Right cardiac atrium (tissue), 5 donors: ENCODE measurements around the gene NR4A1. TPM values are rescaled to one million over a fixed set of nuclear protein-coding genes. Genes with fewer than 3 reads are reported as not detected.
"Not testable (repeated sequence)": the region's sequence is repeated elsewhere in the genome, so short reads cannot be mapped to it uniquely, and the experiment has no call there.

ENCODE experiments used
- ATAC-seq, 2 donors: fragments of 200-7000 bp; cut with Tn5 transposase; one replicate each; pipeline versions ENCODE4 v1.8.0 to v1.9.1; 2020; ENCODE audit warnings: moderate library complexity in 2 of 2, mild to moderate bottlenecking in 1 of 2
- DNase-seq, 3 donors: peaks; one replicate each; pipeline ENCODE4 v3.0.0-alpha.2; 2020
- H3K27ac ChIP-seq: one replicate; pipeline ENCODE4 v1.5.1; 2013; ENCODE audit warnings: mild to moderate bottlenecking, low read length, control low read depth, moderate library complexity
- H3K27me3 ChIP-seq: one replicate; pipeline ENCODE4 v1.6.1; 2013; ENCODE audit not compliant: control insufficient read depth, insufficient read depth
- H3K4me1 ChIP-seq: one replicate; pipeline ENCODE4 v1.6.1; 2013; ENCODE audit warnings: low read length; ENCODE audit not compliant: control insufficient read depth, insufficient read depth
- H3K4me3 ChIP-seq: one replicate; pipeline ENCODE4 v1.5.1; 2013; ENCODE audit warnings: low read length, control low read depth
- H3K9me3 ChIP-seq: one replicate; pipeline ENCODE4 v1.6.1; 2013; ENCODE audit warnings: low read length; ENCODE audit not compliant: control insufficient read depth
- WGBS: extraction: QIAGEN DNeasy Blood & Tissue Kit; methylation state at CpG from one replicate; pipeline ENCODE4 v1.1.7; 2013; 5-methylcytosine and 5-hydroxymethylcytosine counted together
- intact Hi-C, 4 donors: fragments of 100-400 bp; cut with DNase I; formaldehyde crosslinking; loops; one replicate each; pipeline versions ENCODE4 v1.11.0 to v1.14.0; 2022 to 2023
- polyA plus RNA-seq: library from polyadenylated mRNA; stranded (reverse); fragments of 200-250 nt; gene quantifications from one replicate; pipeline ENCODE4 v1.2.3, GENCODE V29; 2013
- total RNA-seq, 4 donors: library from RNA; stranded (reverse); fragmentation: NEBNext Ultra II Directional; extraction: Animal tissue kit (Norgen Biotek cat#: 25700); gene quantifications; one replicate each; pipeline ENCODE4 v1.2.1, GENCODE V29; 2021
- donor health status: healthy with polysubstance abuse.
- donor health status: DM: no; HTN: yes; CAD: no.
- donor health status: DM: no; HTN: no; CAD: no.
- donor health status: DM: no; HTN: yes; CAD: no; lungs with severe emphysema.
- donor health status: DM: yes; HTN: yes; CAD: no.

Gene NR4A1
- total and polyA plus RNA-seq, 5 donors = 50.2 to 417 (median 115) TPM

DNA sequence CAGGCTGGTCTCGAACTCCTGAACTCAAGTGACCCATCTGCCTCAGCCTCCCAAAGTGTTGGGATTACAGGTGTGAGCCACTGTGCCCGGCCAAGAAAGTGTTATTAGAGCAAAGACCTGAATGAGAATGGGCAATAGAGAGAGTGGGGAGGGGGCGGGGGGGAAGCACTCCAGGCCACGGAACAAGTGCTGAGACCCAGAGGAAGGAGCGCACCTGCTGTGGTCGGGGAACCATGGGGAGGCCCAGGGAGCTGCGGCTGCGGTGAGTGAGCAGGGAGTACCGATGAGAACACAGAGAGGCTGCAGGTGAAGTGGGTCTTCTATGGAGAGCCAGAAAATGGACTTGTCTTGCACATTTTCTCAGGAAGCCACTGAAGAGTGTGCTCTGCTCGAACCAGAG is 39.0 kb downstream of the NR4A1 start:
- intact Hi-C loops = no loop called here
- WGBS = 74% methylated on average over 10 of the region's 10 CpGs
- Histone ChIP-seq H3K4me3 (no peak overlapping the region), H3K9me3 (peaks cover 3% of the 10 kb centered on the region), H3K4me1 (no peaks in the 10 kb centered on the region), H3K27ac (no peak overlapping the region), H3K27me3 (no peaks in the 10 kb centered on the region)
- ATAC-seq (no peak), DNase-seq (no peak)

GRCh38 chr12:52091061-52091460 is 39.8 kb downstream of the NR4A1 start:
- ATAC-seq (no peak), DNase-seq (no peak)
- no peaks in the 10 kb centered on the region for H3K4me1 ChIP-seq
- intact Hi-C loops = no loop called here
- no peaks in the 10 kb centered on the region for H3K27me3 ChIP-seq
- WGBS = 19% methylated on average over 3 of the region's 3 CpGs
- H3K4me3 ChIP-seq = no peak overlapping the region
- H3K27ac ChIP-seq = no peak overlapping the region
- H3K9me3 ChIP-seq = peaks cover 3% of the 10 kb centered on the region

DNA sequence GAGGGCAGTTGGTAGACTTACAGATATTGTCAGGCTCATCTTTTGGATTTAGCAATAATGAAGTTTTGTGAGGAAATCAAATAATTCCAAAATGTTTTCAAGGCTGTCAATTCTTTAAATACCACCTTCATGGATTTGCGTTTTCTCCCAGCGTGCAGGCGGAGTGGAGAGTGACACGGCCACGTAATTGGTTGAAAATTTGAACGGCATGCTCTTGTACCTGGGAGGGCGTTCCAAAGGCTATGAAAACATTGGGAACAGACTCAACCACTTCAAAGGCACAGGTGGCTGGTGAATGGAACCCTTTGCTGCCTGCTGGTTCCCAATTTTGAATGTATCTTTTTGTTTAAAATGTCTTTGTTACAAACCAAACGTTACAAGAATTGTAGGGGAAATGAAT is 40.6 kb downstream of the NR4A1 start:
- intact Hi-C loops = no loop called here
- no peaks in the 10 kb centered on the region for H3K4me1 ChIP-seq
- H3K9me3 ChIP-seq = peaks cover 3% of the 10 kb centered on the region
- ATAC-seq (no peak), DNase-seq (no peak)
- no peak overlapping the region for H3K27ac ChIP-seq
- H3K27me3 ChIP-seq = no peaks in the 10 kb centered on the region
- H3K4me3 ChIP-seq = no peak overlapping the region
- WGBS = 77% methylated on average over 8 of the region's 8 CpGs

GRCh38 chr12:52093346-52093745 is 42.1 kb downstream of the NR4A1 start:
- intact Hi-C loops = no loop called here
- Histone ChIP-seq H3K4me3 (no peak overlapping the region), H3K27ac (no peak overlapping the region), H3K27me3 (no peaks in the 10 kb centered on the region), H3K9me3 (peaks cover 3% of the 10 kb centered on the region), H3K4me1 (no peaks in the 10 kb centered on the region)
- ATAC-seq (no peak), DNase-seq (no peak)
- WGBS = 85% methylated on average over 7 of the region's 7 CpGs

DNA sequence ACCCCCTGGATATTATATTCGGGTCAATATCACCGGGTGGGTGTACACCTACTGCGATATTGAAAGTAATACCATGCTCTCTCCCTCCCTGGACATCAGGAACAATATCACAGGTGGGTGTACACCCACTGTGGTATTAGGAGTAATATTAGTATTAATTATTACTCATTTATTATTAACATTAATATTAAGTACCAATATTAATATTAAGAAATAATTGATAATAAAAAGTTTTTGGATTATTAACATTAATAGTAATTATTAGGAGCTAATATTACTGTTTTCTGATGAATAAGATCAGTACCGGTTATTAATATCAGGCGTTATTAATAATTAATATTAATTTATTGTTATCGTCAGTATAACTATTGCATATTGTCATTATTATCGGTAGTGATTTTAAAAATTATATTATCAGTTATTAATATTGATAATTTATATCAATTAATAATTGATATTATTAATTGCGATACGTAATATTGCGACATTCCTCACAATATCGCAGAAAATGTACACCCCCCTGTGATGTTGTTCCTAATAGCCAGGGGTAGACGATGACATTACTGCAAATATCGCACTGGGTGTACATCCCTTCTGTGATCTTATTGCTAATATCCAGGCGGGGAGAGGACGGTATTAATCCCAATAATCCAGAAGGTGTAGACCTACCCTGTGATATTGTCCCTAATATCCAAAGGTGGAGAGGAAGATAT is 45.2 kb downstream of the NR4A1 start:
- H3K4me1 ChIP-seq = no peaks in the 10 kb centered on the region
- H3K27me3 ChIP-seq = no peaks in the 10 kb centered on the region
- ATAC-seq (no peak), DNase-seq (no peak)
- 92% methylated on average over 15 of the region's 15 CpGs for WGBS
- H3K9me3 ChIP-seq = peaks cover 3% of the 10 kb centered on the region
- no peak overlapping the region for H3K27ac ChIP-seq
- H3K4me3 ChIP-seq = no peak overlapping the region
- intact Hi-C loops = no loop called here

DNA sequence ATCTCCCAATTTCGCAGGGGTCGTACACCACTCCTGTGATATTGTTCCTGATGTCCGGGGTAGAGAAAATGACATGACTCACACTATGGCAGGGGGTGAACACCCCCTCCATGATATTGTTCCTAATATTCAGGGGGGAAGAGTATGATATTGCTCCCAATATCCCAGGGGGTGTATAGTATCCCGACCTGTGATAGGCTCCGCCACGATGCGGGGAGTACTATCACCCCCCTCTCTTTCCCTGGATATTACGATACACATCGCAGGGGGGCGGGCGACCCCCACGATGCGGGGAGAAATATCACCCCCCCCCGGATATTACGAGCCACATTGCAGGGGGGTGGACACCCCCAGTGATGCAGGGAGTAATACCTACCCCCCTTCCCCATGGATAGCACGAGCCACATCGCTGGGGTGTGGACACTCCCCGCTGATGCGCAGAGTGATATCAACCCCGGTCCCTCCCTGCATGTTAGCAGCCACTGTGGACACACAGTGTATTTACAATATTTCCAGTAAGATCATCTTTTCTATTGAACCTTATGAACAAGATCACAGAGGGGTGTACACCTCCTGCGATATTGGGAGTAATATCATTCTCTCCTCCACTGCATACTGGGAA is 45.9 kb downstream of the NR4A1 start:
- Histone ChIP-seq H3K4me3 (no peak overlapping the region), H3K27me3 (no peaks in the 10 kb centered on the region), H3K9me3 (peaks cover 3% of the 10 kb centered on the region), H3K27ac (no peak overlapping the region), H3K4me1 (no peaks in the 10 kb centered on the region)
- WGBS = 85% methylated on average over 21 of the region's 21 CpGs
- intact Hi-C loops = no loop called here
- ATAC-seq (no peak), DNase-seq (no peak)

DNA sequence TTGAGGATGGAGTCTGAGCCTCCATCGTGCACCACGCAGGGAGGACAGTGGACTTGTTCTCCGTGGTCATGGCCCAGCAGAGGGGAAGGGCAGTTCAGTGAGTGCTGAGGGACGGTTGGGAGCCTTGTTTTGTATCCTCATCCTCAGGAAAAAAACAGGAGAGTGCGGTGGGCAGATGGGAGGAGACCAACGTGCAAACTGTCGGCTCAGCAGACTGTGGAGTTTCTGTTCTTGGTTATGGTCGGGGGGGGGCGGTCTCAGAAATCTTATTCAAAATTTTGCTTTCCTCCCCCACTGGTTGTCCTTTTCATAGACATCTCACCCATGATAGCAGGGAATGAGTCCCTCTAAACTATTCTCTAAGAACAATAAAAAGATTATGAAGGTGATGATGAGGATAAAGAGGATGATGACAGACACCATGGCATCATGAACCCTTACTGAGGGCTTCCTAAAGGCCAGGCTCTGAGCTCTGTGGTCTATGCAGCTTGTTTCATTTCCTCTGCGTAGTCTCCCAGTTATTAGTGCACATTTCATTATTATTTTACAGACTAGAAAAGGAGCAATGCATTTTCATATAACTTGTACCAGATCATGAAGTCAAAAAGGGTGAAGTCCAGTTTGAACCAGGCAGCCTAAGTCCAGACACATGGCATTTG is 53.3 kb downstream of the NR4A1 start:
- H3K27me3 ChIP-seq, H3K9me3 ChIP-seq, intact Hi-C loops, DNase-seq, H3K27ac ChIP-seq, ATAC-seq, H3K4me1 ChIP-seq, H3K4me3 ChIP-seq: not testable (repeated sequence)
- 61% methylated on average over 10 of the region's 10 CpGs for WGBS

Other genes starting within 250 kb of the NR4A1 start
- gene FIGNL2, start 202.7 kb upstream of the NR4A1 start, total RNA-seq = under 1 TPM; 0.25 to 0.39 (median 0.28) TPM
- gene FIGNL2, start 202.7 kb upstream of the NR4A1 start, polyA plus RNA-seq = 0.18 TPM
- not detected for gene ANKRD33, start 163.3 kb upstream of the NR4A1 start, total RNA-seq
- gene ANKRD33, start 163.3 kb upstream of the NR4A1 start, polyA plus RNA-seq = not detected
- 10 to 100 TPM; 19.8 to 38.8 (median 28.7) TPM for gene ACVRL1, start 143.9 kb upstream of the NR4A1 start, total RNA-seq
- gene ACVRL1, start 143.9 kb upstream of the NR4A1 start, polyA plus RNA-seq = 18.7 TPM
- gene ACVR1B, start 99.7 kb upstream of the NR4A1 start, total RNA-seq = 10 to 100 TPM; 14.6 to 19.4 (median 16.3) TPM
- gene ACVR1B, start 99.7 kb upstream of the NR4A1 start, polyA plus RNA-seq = 15.2 TPM
- gene TAMALIN, start 44.5 kb upstream of the NR4A1 start, total RNA-seq = 10 to 100 TPM; 20.8 to 39.3 (median 30.0) TPM
- 30.3 TPM for gene TAMALIN, start 44.5 kb upstream of the NR4A1 start, polyA plus RNA-seq
- 10 to 100 TPM; 24.8 to 30.2 (median 26.9) TPM for gene ATG101, start 18.5 kb downstream of the NR4A1 start, total RNA-seq
- gene ATG101, start 18.5 kb downstream of the NR4A1 start, polyA plus RNA-seq = 33.0 TPM
- under 1 TPM in 3 of 4 donors, not detected in 1; 0.31 to 0.95 (median 0.44) TPM for gene SMIM41, start 28.3 kb downstream of the NR4A1 start, total RNA-seq
- gene SMIM41, start 28.3 kb downstream of the NR4A1 start, polyA plus RNA-seq = 0.61 TPM
- under 1 TPM in 1 of 4 donors, not detected in 3; 0.06 TPM for gene KRT80, start 140.6 kb downstream of the NR4A1 start, total RNA-seq
- gene KRT80, start 140.6 kb downstream of the NR4A1 start, polyA plus RNA-seq = 0.05 TPM
- gene KRT7, start 181.8 kb downstream of the NR4A1 start, total RNA-seq = 1 to 10 TPM in 2 of 4 donors, under 1 TPM in 1, not detected in 1; 0.94 to 3.0 (median 1.1) TPM
- gene KRT7, start 181.8 kb downstream of the NR4A1 start, polyA plus RNA-seq = 0.16 TPM
- not detected for gene KRT86, start 223.2 kb downstream of the NR4A1 start, total RNA-seq
- gene KRT86, start 223.2 kb downstream of the NR4A1 start, polyA plus RNA-seq = not detected
- gene KRT81, start 240.1 kb downstream of the NR4A1 start, total RNA-seq = not detected
- gene KRT81, start 240.1 kb downstream of the NR4A1 start, polyA plus RNA-seq = not detected